Keratinocyte (primary cell): Measurements from ENCODE around the gene ANKRD44.

Experiments used
- CTCF ChIP-seq, 3 experiments: IDR thresholded peaks in 1 of 3; conservative IDR thresholded peaks in 1 of 3; optimal IDR thresholded peaks in 1 of 3; 2 replicates in 2 of 3; 3 replicates in 1 of 3; pipeline versions ENCODE3 to v1.5.1; 2011; ENCODE audit warnings: low read length in 3 of 3, mild to moderate bottlenecking in 3 of 3, moderate library complexity in 2 of 3, control low read depth in 1 of 3, inconsistent platforms in 1 of 3; ENCODE audit not compliant: insufficient read depth in 2 of 3; ENCODE audit errors: extremely low read depth in 1 of 3
- EZH2 ChIP-seq: IDR thresholded peaks from one replicate; pipeline ENCODE4 v1.6.1; 2012; ENCODE audit warnings: inconsistent platforms, mild to moderate bottlenecking, low read length, moderate library complexity

- TF ChIP-seq EZH2: no peak
- TF ChIP-seq CTCF (optimal IDR thresholded peaks at IDR 0.05 in 1 of 3, IDR thresholded peaks at IDR 0.05 in 1 of 3, conservative IDR thresholded peaks at IDR 0.05 in 1 of 3; ENCODE audit: extremely low read depth in 1 of 3, insufficient read depth in 2 of 3, low read length in 3 of 3): no peak
These were observed 325.7 kb downstream of the ANKRD44 start for GRCh38 chr2:196984903-196985302.
